K562 (cell line): ENCODE results near the gene EPHB2. TPM values are rescaled to one million over a fixed set of nuclear protein-coding genes. Genes with fewer than 3 reads are reported as not detected.

Experiments
- ATAC-seq: fragments of 200-7000 bp; cut with Tn5 transposase; 3 replicates; pipeline ENCODE4 v1.9.1; 2020; ENCODE audit warnings: moderate library complexity
- BruUV-seq: library from RNA; stranded (reverse); fragments of 400-500 nt; replicated peaks from 2 replicates; lab custom pipeline; 2021; lab: Mats Ljungman, UMichigan
- CTCF ChIA-PET: fragments of 300-600 bp; formaldehyde crosslinking; extraction: SDS; loops from one replicate; lab custom pipeline; 2021; ENCODE audit warnings: low intra/inter-chr PET ratio; lab: Yijun Ruan, JAX
- POLR2A ChIA-PET: fragments of 300-600, 350-650 bp; sonication (Branson Sonifier 250); formaldehyde crosslinking; extraction: SDS; loops from one replicate; lab custom pipeline; 2021; ENCODE audit warnings: antibody characterized with exemption, inconsistent platforms; lab: Yijun Ruan, JAX
- DNase-seq, 4 experiments: peaks; one replicate each; pipeline versions ENCODE4 v3.0.0 to v3.0.0-alpha.2; 2011 to 2018; ENCODE audit warnings: low spot score in 3 of 4, mixed read lengths in 3 of 4; ENCODE audit errors: extremely low read depth in 1 of 4
- FAIRE-seq: peaks from 2 replicates; lab custom pipeline; 2011; peaks lifted over from hg19 to GRCh38; lab: Jason Lieb, UNC
- H2AFZ ChIP-seq: 2 replicates; pipeline ENCODE4 v1.6.0; 2011; ENCODE audit warnings: low read depth, low read length, control low read depth, inconsistent platforms
- H3K27ac ChIP-seq: fragments of 200-600 bp; 3 replicates; pipeline ENCODE4 v1.8.0; 2011; ENCODE audit warnings: low read depth, mild to moderate bottlenecking, control low read depth, inconsistent platforms, low read length, moderate library complexity, mixed read lengths; ENCODE audit errors: extremely low read depth
- H3K27me3 ChIP-seq, 2 experiments: fragments of 300-600 bp in 1 of 2; 2 replicates in 1 of 2; 3 replicates in 1 of 2; pipeline versions ENCODE4 v1.6.0 to v1.8.0; 2011; ENCODE audit warnings: inconsistent platforms in 2 of 2, low read length in 2 of 2, mild to moderate bottlenecking in 1 of 2, mixed read lengths in 1 of 2, moderate library complexity in 1 of 2; ENCODE audit not compliant: control insufficient read depth in 2 of 2, insufficient read depth in 2 of 2
- H3K36me3 ChIP-seq: fragments of 300-600 bp; 3 replicates; pipeline ENCODE4 v1.8.0; 2011; ENCODE audit warnings: mild to moderate bottlenecking, low read length, inconsistent platforms; ENCODE audit not compliant: control insufficient read depth, insufficient read depth
- H3K4me1 ChIP-seq, 2 experiments: fragments of 200-600 bp in 1 of 2; replicated peaks in 1 of 2; 2 replicates in 1 of 2; 3 replicates in 1 of 2; pipeline versions ENCODE4 v1.5.1 to v1.8.0; 2011; ENCODE audit warnings: inconsistent platforms in 2 of 2, low read length in 2 of 2, mild to moderate bottlenecking in 1 of 2, mixed read lengths in 1 of 2, moderate library complexity in 1 of 2; ENCODE audit not compliant: control insufficient read depth in 2 of 2, insufficient read depth in 2 of 2
- H3K4me2 ChIP-seq: 2 replicates; pipeline ENCODE4 v1.6.1; 2011; ENCODE audit warnings: low read length, control low read depth, inconsistent platforms, mixed read lengths; ENCODE audit not compliant: insufficient read depth
- H3K4me3 ChIP-seq: fragments of 200-600 bp; sonication (generic), shearing (Covaris generic); 2 replicates; pipeline ENCODE4 v1.5.1; 2016; ENCODE audit warnings: control low read depth, inconsistent platforms
- H3K79me2 ChIP-seq: fragments of 200-600 bp; 3 replicates; pipeline ENCODE4 v1.8.0; 2011; ENCODE audit warnings: low read length, inconsistent platforms; ENCODE audit not compliant: control insufficient read depth, insufficient read depth
- H3K9ac ChIP-seq, 2 experiments: 2 replicates each; pipeline versions ENCODE4 v1.6.0 to v1.6.1; 2011; ENCODE audit warnings: low read depth in 2 of 2, low read length in 2 of 2, control low read depth in 1 of 2, inconsistent platforms in 1 of 2, mild to moderate bottlenecking in 1 of 2, mixed read lengths in 1 of 2; ENCODE audit not compliant: insufficient read depth in 1 of 2
- H3K9me1 ChIP-seq: one replicate; pipeline ENCODE4 v1.6.0; 2011; ENCODE audit warnings: inconsistent platforms, mild to moderate bottlenecking, low read length, moderate library complexity; ENCODE audit not compliant: control insufficient read depth, insufficient read depth
- H3K9me3 ChIP-seq: replicated peaks from 2 replicates; pipeline ENCODE4 v1.5.1; 2011; ENCODE audit warnings: low read depth, low read length, inconsistent platforms; ENCODE audit not compliant: control insufficient read depth, insufficient read depth
- H4K20me1 ChIP-seq: replicated peaks from 2 replicates; pipeline ENCODE4 v1.6.1; 2011; ENCODE audit warnings: low read length, inconsistent platforms, mixed read lengths; ENCODE audit not compliant: control insufficient read depth, insufficient read depth
- ARID3A ChIP-seq: IDR thresholded peaks from 2 replicates; pipeline ENCODE4 v1.6.1; 2012; ENCODE audit warnings: low read depth, low read length, improper control_type of control experiment, borderline replicate concordance
- BCL6 ChIP-seq: fragments of 250-450 bp; sonication (Bioruptor Pico); IDR thresholded peaks from 2 replicates; pipeline ENCODE4 v1.4.0; 2020
- CSDE1 ChIP-seq, 2 experiments: fragments of 450-650 bp; IDR thresholded peaks; 2 replicates each; pipeline ENCODE4 v1.6.1; 2016; ENCODE audit warnings: mild to moderate bottlenecking in 1 of 2
- IFI16 ChIP-seq: fragments of 250-450 bp; sonication (Bioruptor Pico); IDR thresholded peaks from 2 replicates; pipeline ENCODE4 v2.1.2; 2022; ENCODE audit warnings: mild to moderate bottlenecking, inconsistent platforms
- MYC ChIP-seq, 2 experiments: fragments of 250-450 bp in 1 of 2; sonication (Bioruptor Pico) in 1 of 2; IDR thresholded peaks; 2 replicates each; pipeline versions ENCODE4 v1.5.1 to v1.6.1; 2012 to 2021; ENCODE audit warnings: low read depth in 2 of 2, borderline replicate concordance in 1 of 2, improper control_type of control experiment in 1 of 2, low read length in 1 of 2, mild to moderate bottlenecking in 1 of 2, moderate library complexity in 1 of 2
- NCOR1 ChIP-seq: fragments of 450-650 bp; IDR thresholded peaks from 2 replicates; pipeline ENCODE4 v1.6.1; 2016; ENCODE audit warnings: mild to moderate bottlenecking, moderate library complexity
- SREBF1 ChIP-seq: fragments of 150-350 bp; IDR thresholded peaks from 2 replicates; pipeline ENCODE4 v1.6.1; 2014; ENCODE audit warnings: antibody characterized with exemption, low read depth, low read length, borderline replicate concordance
- THRA ChIP-seq: fragments of 450-650 bp; IDR thresholded peaks from 2 replicates; pipeline ENCODE4 v1.6.1; 2017; ENCODE audit warnings: mild to moderate bottlenecking, moderate library complexity
- ZNF274 ChIP-seq: IDR thresholded peaks from 2 replicates; pipeline ENCODE4 v1.6.1; 2011; ENCODE audit warnings: low read depth, mild to moderate bottlenecking, low read length, moderate library complexity, borderline replicate concordance
- ZZZ3 ChIP-seq: fragments of 450-650 bp; IDR thresholded peaks from 2 replicates; pipeline ENCODE4 v1.6.1; 2016; ENCODE audit warnings: antibody characterized with exemption, mild to moderate bottlenecking, moderate library complexity
- WGBS: fragments of 100-300 bp; shearing (Covaris generic); methylation state at CpG from one replicate; pipeline ENCODE4 v1.1.6; 2016; ENCODE audit warnings: low coverage, mixed read lengths; ENCODE audit not compliant: insufficient coverage; ENCODE audit errors: missing lambda C conversion rate; 5-methylcytosine and 5-hydroxymethylcytosine counted together
- in situ Hi-C: fragments of 300-500 bp; cut with MboI; formaldehyde crosslinking; loops from 4 replicates; pipeline ENCODE4 v1.15.0; 2018; ENCODE audit warnings: inconsistent platforms, mixed read lengths
- intact Hi-C: fragments of 100-400 bp; cut with micrococcal nuclease; formaldehyde crosslinking; loops from 2 replicates; pipeline ENCODE4 v1.14.2; 2022
- polyA plus RNA-seq, 8 experiments: library from polyadenylated mRNA; depleted of rRNA in 4 of 8; stranded (reverse) in 5 of 8; unstranded in 3 of 8; fragments of >200 nt; fragmentation: Nextera tagmentation in 2 of 8; fragmentation: Illumina TruSeq in 1 of 8; extraction: Ambion mirVana in 2 of 8; extraction: Trizol in 1 of 8; gene quantifications; 2 replicates each; pipeline versions ENCODE4 v1.2.1 to v1.2.3, GENCODE V29; 2011 to 2014; ENCODE audit warnings: inconsistent platforms in 1 of 8, missing spikeins in 1 of 8
- total RNA-seq, 7 experiments: library from RNA; depleted of rRNA in 6 of 7; stranded (reverse); fragments of >200 nt in 6 of 7; fragmentation: Illumina TruSeq in 2 of 7; extraction: Trizol in 2 of 7; gene quantifications; 2 replicates each; pipeline versions ENCODE4 v1.2.1 to v1.2.3, GENCODE V29; 2011 to 2021; ENCODE audit warnings: low replicate concordance in 1 of 7
- TF ChIP-seq, protein P1 (sequence below), 2 experiments: fragments of 450-650 bp; formaldehyde crosslinking in 1 of 2; IDR thresholded peaks; 2 replicates each; pipeline versions ENCODE4 v1.4.0 to v1.6.1; 2014 to 2020; ENCODE audit warnings: mild to moderate bottlenecking in 2 of 2, borderline replicate concordance in 1 of 2, low read depth in 1 of 2

EPHB2 gene
- total and polyA plus RNA-seq, 9 of the 15 experiments (the other 6 are each of a cell fraction or from before 2014, with no cell fraction given): not detected

- no TSS peak for BruUV-seq
- DNase-seq (no peak), FAIRE-seq (no peak), ATAC-seq (no peak)
- Histone ChIP-seq H3K4me3 (no peak overlapping the region), H4K20me1 (no peaks in the 10 kb centered on the region; the same call in 1 of the 2 replicates), H3K9me3 (no peaks in the 10 kb centered on the region), H3K36me3 (no peaks in the 10 kb centered on the region), H3K27ac (no peak overlapping the region), H3K27me3 (peaks cover 8 to 26% of the 10 kb centered on the region in 2 experiments), H3K9ac (peak overlapping the region in 1 of 2 experiments; percentile 36; a peak in 1 of 4 replicates), H3K79me2 (no peaks in the 10 kb centered on the region), H3K9me1 (no peaks in the 10 kb centered on the region), H3K4me2 (no peak overlapping the region), H3K4me1 (no peaks in the 10 kb centered on the region; a peak in 2 of 5 replicates), H2AFZ (no peak overlapping the region)
- 3% methylated on average over 4 of the region's 5 CpGs for WGBS
- ChIA-PET CTCF (no interaction called here), POLR2A (interaction anchor here (0.7 kb wide), 1 partner anchor 8 kb away, joined by 3 read pairs; no protein-coding TSS in a partner anchor)
- intact Hi-C loops: no loop called here
- in situ Hi-C loops: no loop called here
- no peak for TF ChIP-seq CSDE1 (IDR thresholded peaks at IDR 0.05)
- TF ChIP-seq ZZZ3: no peak
- no peak for TF ChIP-seq MYC (IDR thresholded peaks at IDR 0.05; ENCODE audit: low read depth, low read length)
- TF ChIP-seq MYC (CRISPR knock-in tag; IDR thresholded peaks at IDR 0.05; ENCODE audit: borderline replicate concordance, low read depth): no peak
- TF ChIP-seq THRA: no peak
- no peak for TF ChIP-seq BCL6 (CRISPR knock-in tag)
- TF ChIP-seq ARID3A: no peak
- no peak for TF ChIP-seq ZNF274
- no peak for TF ChIP-seq IFI16
- no peak for TF ChIP-seq SREBF1
- TF ChIP-seq, protein P1, sequence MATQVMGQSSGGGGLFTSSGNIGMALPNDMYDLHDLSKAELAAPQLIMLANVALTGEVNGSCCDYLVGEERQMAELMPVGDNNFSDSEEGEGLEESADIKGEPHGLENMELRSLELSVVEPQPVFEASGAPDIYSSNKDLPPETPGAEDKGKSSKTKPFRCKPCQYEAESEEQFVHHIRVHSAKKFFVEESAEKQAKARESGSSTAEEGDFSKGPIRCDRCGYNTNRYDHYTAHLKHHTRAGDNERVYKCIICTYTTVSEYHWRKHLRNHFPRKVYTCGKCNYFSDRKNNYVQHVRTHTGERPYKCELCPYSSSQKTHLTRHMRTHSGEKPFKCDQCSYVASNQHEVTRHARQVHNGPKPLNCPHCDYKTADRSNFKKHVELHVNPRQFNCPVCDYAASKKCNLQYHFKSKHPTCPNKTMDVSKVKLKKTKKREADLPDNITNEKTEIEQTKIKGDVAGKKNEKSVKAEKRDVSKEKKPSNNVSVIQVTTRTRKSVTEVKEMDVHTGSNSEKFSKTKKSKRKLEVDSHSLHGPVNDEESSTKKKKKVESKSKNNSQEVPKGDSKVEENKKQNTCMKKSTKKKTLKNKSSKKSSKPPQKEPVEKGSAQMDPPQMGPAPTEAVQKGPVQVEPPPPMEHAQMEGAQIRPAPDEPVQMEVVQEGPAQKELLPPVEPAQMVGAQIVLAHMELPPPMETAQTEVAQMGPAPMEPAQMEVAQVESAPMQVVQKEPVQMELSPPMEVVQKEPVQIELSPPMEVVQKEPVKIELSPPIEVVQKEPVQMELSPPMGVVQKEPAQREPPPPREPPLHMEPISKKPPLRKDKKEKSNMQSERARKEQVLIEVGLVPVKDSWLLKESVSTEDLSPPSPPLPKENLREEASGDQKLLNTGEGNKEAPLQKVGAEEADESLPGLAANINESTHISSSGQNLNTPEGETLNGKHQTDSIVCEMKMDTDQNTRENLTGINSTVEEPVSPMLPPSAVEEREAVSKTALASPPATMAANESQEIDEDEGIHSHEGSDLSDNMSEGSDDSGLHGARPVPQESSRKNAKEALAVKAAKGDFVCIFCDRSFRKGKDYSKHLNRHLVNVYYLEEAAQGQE (IDR thresholded peaks at IDR 0.05; ENCODE audit: borderline replicate concordance): no peak
- TF ChIP-seq, protein P1 (CRISPR knock-in tag; IDR thresholded peaks at IDR 0.05; ENCODE audit: low read depth): no peak
- no peak for TF ChIP-seq NCOR1
Observed at GRCh38 chr1:22697980-22698379, 12.7 kb upstream of the EPHB2 start.
